SK-N-MC (cell line): ENCODE data around the gene CENPU.

ENCODE experiments used
- EZH2 ChIP-seq: fragments of 200-600 bp; sonication (generic); IDR thresholded peaks from one replicate; pipeline ENCODE4 v1.6.1; 2017; ENCODE audit warnings: antibody characterized with exemption
- POLR2AphosphoS5 ChIP-seq: IDR thresholded peaks from 2 replicates; pipeline ENCODE4 v1.6.1; 2012; ENCODE audit warnings: mild to moderate bottlenecking, low read depth, low read length, borderline replicate concordance

GRCh38 chr4:184719407-184719806 is 14.5 kb downstream of the CENPU start:
- TF ChIP-seq EZH2 (no peak), POLR2AphosphoS5 (no peak)
